HepG2 (cell line): ENCODE data around the gene LAMA5. TPM values are rescaled to one million over a fixed set of nuclear protein-coding genes. Genes with fewer than 3 reads are reported as not detected.

Source experiments
- CEBPG ChIP-seq: IDR thresholded peaks from 2 replicates; pipeline ENCODE4 v1.6.1; 2016
- FOXA1 ChIP-seq, 2 experiments: fragments of 450-650 bp in 1 of 2; sonication (generic) in 1 of 2; formaldehyde crosslinking in 1 of 2; IDR thresholded peaks; 2 replicates each; pipeline versions ENCODE4 v1.4.0 to v1.6.1; 2016 to 2020; ENCODE audit warnings: missing genetic modification reagents in 1 of 2
- KLF13 ChIP-seq: sonication (generic); formaldehyde crosslinking; IDR thresholded peaks from 2 replicates; pipeline ENCODE4 v1.4.0; 2020; ENCODE audit warnings: mild to moderate bottlenecking, missing genetic modification reagents
- MED1 ChIP-seq: sonication (generic); formaldehyde crosslinking; IDR thresholded peaks from 2 replicates; pipeline ENCODE4 v1.4.0; 2020; ENCODE audit warnings: missing genetic modification reagents
- MTA3 ChIP-seq: sonication (generic); formaldehyde crosslinking; IDR thresholded peaks from 2 replicates; pipeline ENCODE4 v1.4.0; 2020; ENCODE audit warnings: missing genetic modification reagents
- PHF20 ChIP-seq: sonication (generic); formaldehyde crosslinking; IDR thresholded peaks from 2 replicates; pipeline ENCODE4 v1.5.0; 2020; ENCODE audit warnings: mild to moderate bottlenecking, missing genetic modification reagents
- SNAI1 ChIP-seq: sonication (generic); formaldehyde crosslinking; IDR thresholded peaks from 2 replicates; pipeline ENCODE4 v1.5.0; 2020; ENCODE audit warnings: mild to moderate bottlenecking, missing genetic modification reagents, borderline replicate concordance
- ZIK1 ChIP-seq: sonication (generic); formaldehyde crosslinking; IDR thresholded peaks from 2 replicates; pipeline ENCODE4 v1.5.0; 2020; ENCODE audit warnings: mild to moderate bottlenecking, low read depth, missing genetic modification reagents, borderline replicate concordance
- ZNF331 ChIP-seq: sonication (generic); formaldehyde crosslinking; IDR thresholded peaks from 2 replicates; pipeline ENCODE4 v1.4.0; 2020; ENCODE audit warnings: missing genetic modification reagents
- ZNF605 ChIP-seq: sonication (generic); formaldehyde crosslinking; IDR thresholded peaks from 2 replicates; pipeline ENCODE4 v1.8.0; 2022; ENCODE audit warnings: mild to moderate bottlenecking, missing genetic modification reagents
- polyA plus RNA-seq, 8 experiments: library from polyadenylated mRNA; depleted of rRNA in 3 of 8; stranded (reverse) in 7 of 8; unstranded in 1 of 8; fragments of >200 nt; fragmentation: Illumina TruSeq in 4 of 8; extraction: Trizol in 4 of 8; gene quantifications; 2 replicates each; pipeline versions ENCODE4 v1.2.1 to v1.2.3, GENCODE V29; 2011 to 2016; ENCODE audit warnings: low read depth in 4 of 8, missing spikeins in 1 of 8, mixed read lengths in 1 of 8; ENCODE audit not compliant: insufficient read depth in 1 of 8
- total RNA-seq, 5 experiments: library from RNA; depleted of rRNA; stranded (reverse); fragments of >200 nt; fragmentation: Illumina TruSeq; extraction: Trizol; gene quantifications; 2 replicates each; pipeline ENCODE4 v1.2.3, GENCODE V29; 2016; ENCODE audit warnings: low read depth in 1 of 5
- TF ChIP-seq, protein P1 (sequence below): sonication (generic); formaldehyde crosslinking; IDR thresholded peaks from 2 replicates; pipeline ENCODE4 v1.5.0; 2020; ENCODE audit warnings: mild to moderate bottlenecking, missing genetic modification reagents, borderline replicate concordance
- TF ChIP-seq, protein P2 (sequence below): sonication (generic); formaldehyde crosslinking; IDR thresholded peaks from 2 replicates; pipeline ENCODE4 v1.4.0; 2020; ENCODE audit warnings: mild to moderate bottlenecking, low read depth, missing genetic modification reagents
- TF ChIP-seq, protein P3 (sequence below): IDR thresholded peaks from 2 replicates; pipeline ENCODE4 v1.6.1; 2016; ENCODE audit warnings: low read depth, control low read depth
- TF ChIP-seq, protein P4 (sequence below): sonication (generic); formaldehyde crosslinking; IDR thresholded peaks from 2 replicates; pipeline ENCODE4 v1.4.0; 2020; ENCODE audit warnings: missing genetic modification reagents
- TF ChIP-seq, protein P5 (sequence below): IDR thresholded peaks from 2 replicates; pipeline ENCODE4 v1.6.1; 2016; ENCODE audit warnings: missing compliant biosample characterization, missing genetic modification reagents, borderline replicate concordance

Gene LAMA5
- total and polyA plus RNA-seq, 2 of the 13 experiments (the other 11 are each of a cell fraction or from before 2014, with no cell fraction given), result 21.0 to 44.7 TPM

DNA sequence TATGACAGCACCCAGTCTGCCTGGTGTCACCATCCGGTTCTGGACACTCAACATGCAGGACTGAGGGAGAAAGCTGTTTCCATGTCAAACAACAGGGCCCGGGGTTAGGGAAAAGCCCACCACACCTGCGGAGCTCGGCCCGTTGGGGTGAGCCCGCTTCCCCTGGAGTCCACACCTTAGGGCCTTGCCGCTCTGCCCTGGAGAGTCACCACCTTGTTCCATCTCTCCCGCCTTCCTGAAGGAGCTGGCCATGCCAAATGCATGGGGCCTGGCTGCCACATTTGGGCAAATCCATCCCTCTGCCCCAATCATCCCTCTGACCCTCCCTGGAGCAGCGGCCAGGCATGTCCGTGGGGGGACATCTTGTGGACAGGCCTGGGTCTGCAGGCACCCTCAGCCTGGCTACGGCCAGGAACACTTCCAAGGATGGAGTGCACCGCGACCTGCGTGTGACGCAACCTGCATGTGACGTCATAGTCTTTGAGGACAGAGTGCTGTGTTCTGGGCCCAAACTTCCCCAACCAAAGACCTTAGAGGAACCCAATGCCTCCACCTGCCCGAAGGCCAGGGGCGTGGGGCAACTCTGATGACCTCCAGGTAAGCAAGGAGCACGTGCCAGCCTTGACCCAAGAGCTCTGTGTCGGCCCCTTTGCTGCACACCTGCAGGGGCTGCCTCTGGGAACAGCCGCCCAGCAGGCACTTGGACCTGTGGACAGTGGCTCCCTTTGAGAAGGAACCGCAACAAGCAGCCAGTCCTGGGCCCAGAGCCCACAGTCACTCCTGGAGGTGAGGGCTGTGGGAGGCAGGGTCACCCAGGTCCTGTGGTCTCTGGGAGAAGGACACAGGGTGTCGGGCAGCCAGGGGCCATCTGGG is 38.2 kb upstream of the LAMA5 start (continued):
- TF ChIP-seq ZNF331 (CRISPR knock-in tag) (peak; percentile 72; the same call in 1 of the 2 replicates), FOXA1 (IDR thresholded peaks at IDR 0.05) (no peak), FOXA1 (CRISPR knock-in tag; IDR thresholded peaks at IDR 0.05) (peak; percentile 56; the same call in 1 of the 2 replicates), SNAI1 (CRISPR knock-in tag) (no peak), ZNF605 (CRISPR knock-in tag) (peak; percentile 37; the same call in 1 of the 2 replicates), MED1 (peak; percentile 47; the same call in 1 of the 2 replicates), ZIK1 (CRISPR knock-in tag) (0 out of 2 replicates have a peak, but pooled peaks have one; percentile 13), KLF13 (CRISPR knock-in tag) (no peak), PHF20 (CRISPR knock-in tag) (no peak), MTA3 (CRISPR knock-in tag) (no peak), CEBPG (CRISPR knock-in tag) (peak; percentile 95)
- TF ChIP-seq, protein P1, sequence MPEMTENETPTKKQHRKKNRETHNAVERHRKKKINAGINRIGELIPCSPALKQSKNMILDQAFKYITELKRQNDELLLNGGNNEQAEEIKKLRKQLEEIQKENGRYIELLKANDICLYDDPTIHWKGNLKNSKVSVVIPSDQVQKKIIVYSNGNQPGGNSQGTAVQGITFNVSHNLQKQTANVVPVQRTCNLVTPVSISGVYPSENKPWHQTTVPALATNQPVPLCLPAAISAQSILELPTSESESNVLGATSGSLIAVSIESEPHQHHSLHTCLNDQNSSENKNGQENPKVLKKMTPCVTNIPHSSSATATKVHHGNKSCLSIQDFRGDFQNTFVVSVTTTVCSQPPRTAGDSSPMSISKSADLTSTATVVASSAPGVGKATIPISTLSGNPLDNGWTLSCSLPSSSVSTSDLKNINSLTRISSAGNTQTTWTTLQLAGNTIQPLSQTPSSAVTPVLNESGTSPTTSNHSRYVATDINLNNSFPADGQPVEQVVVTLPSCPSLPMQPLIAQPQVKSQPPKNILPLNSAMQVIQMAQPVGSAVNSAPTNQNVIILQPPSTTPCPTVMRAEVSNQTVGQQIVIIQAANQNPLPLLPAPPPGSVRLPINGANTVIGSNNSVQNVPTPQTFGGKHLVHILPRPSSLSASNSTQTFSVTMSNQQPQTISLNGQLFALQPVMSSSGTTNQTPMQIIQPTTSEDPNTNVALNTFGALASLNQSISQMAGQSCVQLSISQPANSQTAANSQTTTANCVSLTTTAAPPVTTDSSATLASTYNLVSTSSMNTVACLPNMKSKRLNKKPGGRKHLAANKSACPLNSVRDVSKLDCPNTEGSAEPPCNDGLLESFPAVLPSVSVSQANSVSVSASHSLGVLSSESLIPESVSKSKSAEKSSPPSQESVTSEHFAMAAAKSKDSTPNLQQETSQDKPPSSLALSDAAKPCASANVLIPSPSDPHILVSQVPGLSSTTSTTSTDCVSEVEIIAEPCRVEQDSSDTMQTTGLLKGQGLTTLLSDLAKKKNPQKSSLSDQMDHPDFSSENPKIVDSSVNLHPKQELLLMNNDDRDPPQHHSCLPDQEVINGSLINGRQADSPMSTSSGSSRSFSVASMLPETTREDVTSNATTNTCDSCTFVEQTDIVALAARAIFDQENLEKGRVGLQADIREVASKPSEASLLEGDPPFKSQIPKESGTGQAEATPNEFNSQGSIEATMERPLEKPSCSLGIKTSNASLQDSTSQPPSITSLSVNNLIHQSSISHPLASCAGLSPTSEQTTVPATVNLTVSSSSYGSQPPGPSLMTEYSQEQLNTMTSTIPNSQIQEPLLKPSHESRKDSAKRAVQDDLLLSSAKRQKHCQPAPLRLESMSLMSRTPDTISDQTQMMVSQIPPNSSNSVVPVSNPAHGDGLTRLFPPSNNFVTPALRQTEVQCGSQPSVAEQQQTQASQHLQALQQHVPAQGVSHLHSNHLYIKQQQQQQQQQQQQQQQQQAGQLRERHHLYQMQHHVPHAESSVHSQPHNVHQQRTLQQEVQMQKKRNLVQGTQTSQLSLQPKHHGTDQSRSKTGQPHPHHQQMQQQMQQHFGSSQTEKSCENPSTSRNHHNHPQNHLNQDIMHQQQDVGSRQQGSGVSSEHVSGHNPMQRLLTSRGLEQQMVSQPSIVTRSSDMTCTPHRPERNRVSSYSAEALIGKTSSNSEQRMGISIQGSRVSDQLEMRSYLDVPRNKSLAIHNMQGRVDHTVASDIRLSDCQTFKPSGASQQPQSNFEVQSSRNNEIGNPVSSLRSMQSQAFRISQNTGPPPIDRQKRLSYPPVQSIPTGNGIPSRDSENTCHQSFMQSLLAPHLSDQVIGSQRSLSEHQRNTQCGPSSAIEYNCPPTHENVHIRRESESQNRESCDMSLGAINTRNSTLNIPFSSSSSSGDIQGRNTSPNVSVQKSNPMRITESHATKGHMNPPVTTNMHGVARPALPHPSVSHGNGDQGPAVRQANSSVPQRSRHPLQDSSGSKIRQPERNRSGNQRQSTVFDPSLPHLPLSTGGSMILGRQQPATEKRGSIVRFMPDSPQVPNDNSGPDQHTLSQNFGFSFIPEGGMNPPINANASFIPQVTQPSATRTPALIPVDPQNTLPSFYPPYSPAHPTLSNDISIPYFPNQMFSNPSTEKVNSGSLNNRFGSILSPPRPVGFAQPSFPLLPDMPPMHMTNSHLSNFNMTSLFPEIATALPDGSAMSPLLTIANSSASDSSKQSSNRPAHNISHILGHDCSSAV (CRISPR knock-in tag), result no peak
- TF ChIP-seq, protein P2, sequence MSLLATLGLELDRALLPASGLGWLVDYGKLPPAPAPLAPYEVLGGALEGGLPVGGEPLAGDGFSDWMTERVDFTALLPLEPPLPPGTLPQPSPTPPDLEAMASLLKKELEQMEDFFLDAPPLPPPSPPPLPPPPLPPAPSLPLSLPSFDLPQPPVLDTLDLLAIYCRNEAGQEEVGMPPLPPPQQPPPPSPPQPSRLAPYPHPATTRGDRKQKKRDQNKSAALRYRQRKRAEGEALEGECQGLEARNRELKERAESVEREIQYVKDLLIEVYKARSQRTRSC (CRISPR knock-in tag), result no peak
- TF ChIP-seq, protein P3, sequence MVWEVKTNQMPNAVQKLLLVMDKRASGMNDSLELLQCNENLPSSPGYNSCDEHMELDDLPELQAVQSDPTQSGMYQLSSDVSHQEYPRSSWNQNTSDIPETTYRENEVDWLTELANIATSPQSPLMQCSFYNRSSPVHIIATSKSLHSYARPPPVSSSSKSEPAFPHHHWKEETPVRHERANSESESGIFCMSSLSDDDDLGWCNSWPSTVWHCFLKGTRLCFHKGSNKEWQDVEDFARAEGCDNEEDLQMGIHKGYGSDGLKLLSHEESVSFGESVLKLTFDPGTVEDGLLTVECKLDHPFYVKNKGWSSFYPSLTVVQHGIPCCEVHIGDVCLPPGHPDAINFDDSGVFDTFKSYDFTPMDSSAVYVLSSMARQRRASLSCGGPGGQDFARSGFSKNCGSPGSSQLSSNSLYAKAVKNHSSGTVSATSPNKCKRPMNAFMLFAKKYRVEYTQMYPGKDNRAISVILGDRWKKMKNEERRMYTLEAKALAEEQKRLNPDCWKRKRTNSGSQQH (CRISPR knock-in tag), result 0 out of 2 replicates have a peak, but pooled peaks have one; percentile 35
- TF ChIP-seq, protein P4, sequence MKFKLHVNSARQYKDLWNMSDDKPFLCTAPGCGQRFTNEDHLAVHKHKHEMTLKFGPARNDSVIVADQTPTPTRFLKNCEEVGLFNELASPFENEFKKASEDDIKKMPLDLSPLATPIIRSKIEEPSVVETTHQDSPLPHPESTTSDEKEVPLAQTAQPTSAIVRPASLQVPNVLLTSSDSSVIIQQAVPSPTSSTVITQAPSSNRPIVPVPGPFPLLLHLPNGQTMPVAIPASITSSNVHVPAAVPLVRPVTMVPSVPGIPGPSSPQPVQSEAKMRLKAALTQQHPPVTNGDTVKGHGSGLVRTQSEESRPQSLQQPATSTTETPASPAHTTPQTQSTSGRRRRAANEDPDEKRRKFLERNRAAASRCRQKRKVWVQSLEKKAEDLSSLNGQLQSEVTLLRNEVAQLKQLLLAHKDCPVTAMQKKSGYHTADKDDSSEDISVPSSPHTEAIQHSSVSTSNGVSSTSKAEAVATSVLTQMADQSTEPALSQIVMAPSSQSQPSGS (CRISPR knock-in tag), result peak; percentile 98
- TF ChIP-seq, protein P5, sequence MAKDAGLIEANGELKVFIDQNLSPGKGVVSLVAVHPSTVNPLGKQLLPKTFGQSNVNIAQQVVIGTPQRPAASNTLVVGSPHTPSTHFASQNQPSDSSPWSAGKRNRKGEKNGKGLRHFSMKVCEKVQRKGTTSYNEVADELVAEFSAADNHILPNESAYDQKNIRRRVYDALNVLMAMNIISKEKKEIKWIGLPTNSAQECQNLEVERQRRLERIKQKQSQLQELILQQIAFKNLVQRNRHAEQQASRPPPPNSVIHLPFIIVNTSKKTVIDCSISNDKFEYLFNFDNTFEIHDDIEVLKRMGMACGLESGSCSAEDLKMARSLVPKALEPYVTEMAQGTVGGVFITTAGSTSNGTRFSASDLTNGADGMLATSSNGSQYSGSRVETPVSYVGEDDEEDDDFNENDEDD (CRISPR knock-in tag), result 0 out of 2 replicates have a peak, but pooled peaks have one; percentile 23
